Panc1 (cell line): ENCODE measurements around the gene ANO6. TPM values are rescaled to one million over a fixed set of nuclear protein-coding genes. Genes with fewer than 3 reads are reported as not detected.

Experiments used
- ATAC-seq: fragments of 200-7000 bp; cut with Tn5 transposase; 2 replicates; pipeline ENCODE4 v1.9.1; 2020; ENCODE audit warnings: mild to moderate bottlenecking, moderate library complexity
- BruUV-seq: library from RNA; stranded (reverse); fragments of 400-500 nt; replicated peaks from 2 replicates; lab custom pipeline; 2021; lab: Mats Ljungman, UMichigan
- CTCF ChIA-PET: fragments of 300-600 bp; sonication (Branson Sonifier 250); formaldehyde crosslinking; loops from one replicate; lab custom pipeline; 2022; ENCODE audit warnings: antibody characterized with exemption; lab: Charles Lee
- POLR2A ChIA-PET: fragments of 300-600 bp; sonication (Branson Sonifier 250); formaldehyde crosslinking; loops from one replicate; lab custom pipeline; 2022; ENCODE audit warnings: antibody characterized with exemption; lab: Charles Lee
- DNase-seq: peaks from one replicate; pipeline ENCODE4 v3.0.0-alpha.2; 2010; ENCODE audit warnings: low read depth, low spot score
- H3K27ac ChIP-seq: 2 replicates; pipeline ENCODE4 v1.5.1; 2011; ENCODE audit warnings: mild to moderate bottlenecking, low read length, inconsistent platforms
- H3K27me3 ChIP-seq: fragments of 200-500 bp; sonication (Bioruptor generic); 2 replicates; pipeline ENCODE4 v1.6.0; 2014; ENCODE audit warnings: low read length, inconsistent platforms; ENCODE audit not compliant: control insufficient read depth, insufficient read depth
- H3K36me3 ChIP-seq: fragments of 200-500 bp; sonication (Bioruptor generic); 2 replicates; pipeline ENCODE4 v1.5.1; 2014; ENCODE audit warnings: inconsistent platforms, mild to moderate bottlenecking, low read length, moderate library complexity; ENCODE audit not compliant: control insufficient read depth, insufficient read depth
- H3K4me1 ChIP-seq: 2 replicates; pipeline ENCODE4 v1.5.1; 2011; ENCODE audit warnings: inconsistent platforms, mild to moderate bottlenecking, low read length, moderate library complexity; ENCODE audit not compliant: control insufficient read depth, insufficient read depth
- H3K4me3 ChIP-seq, 2 experiments: 2 replicates each; pipeline ENCODE4 v1.5.1; 2011 to 2012; ENCODE audit warnings: low read depth in 2 of 2, low read length in 2 of 2, mild to moderate bottlenecking in 2 of 2, inconsistent platforms in 1 of 2, moderate library complexity in 1 of 2
- H3K9me3 ChIP-seq: fragments of 200-500 bp; sonication (Bioruptor generic); 2 replicates; pipeline ENCODE4 v1.5.1; 2014; ENCODE audit warnings: low read depth, mild to moderate bottlenecking, inconsistent platforms, low read length, moderate library complexity; ENCODE audit not compliant: control insufficient read depth, insufficient read depth
- CTCF ChIP-seq: fragments of 450-650 bp; IDR thresholded peaks from 2 replicates; pipeline ENCODE4 v1.5.1; 2017; ENCODE audit warnings: mild to moderate bottlenecking
- POLR2AphosphoS5 ChIP-seq: IDR thresholded peaks from 2 replicates; pipeline ENCODE4 v1.6.1; 2012; ENCODE audit warnings: mild to moderate bottlenecking, low read depth, low read length, moderate library complexity
- REST ChIP-seq, 2 experiments: IDR thresholded peaks; 2 replicates each; pipeline ENCODE4 v1.6.1; 2011 to 2012; ENCODE audit warnings: low read depth in 2 of 2, control low read depth in 1 of 2, low read length in 1 of 2, mild to moderate bottlenecking in 1 of 2, moderate library complexity in 1 of 2; ENCODE audit not compliant: insufficient read depth in 1 of 2
- SIN3A ChIP-seq: IDR thresholded peaks from 2 replicates; pipeline ENCODE4 v1.6.1; 2012; ENCODE audit warnings: low read depth, mild to moderate bottlenecking, low read length, moderate library complexity, borderline replicate concordance; ENCODE audit not compliant: insufficient read depth
- TCF7L2 ChIP-seq: IDR thresholded peaks from 2 replicates; pipeline ENCODE4 v1.6.1; 2011; ENCODE audit warnings: mild to moderate bottlenecking, low read depth, low read length, inconsistent platforms
- in situ Hi-C: cut with HindIII; loops from 2 replicates; pipeline ENCODE4 v1.10.0; 2016; ENCODE audit warnings: low sequenced_read_pairs, low pct_unique_long_range_greater_than_20kb
- intact Hi-C: fragments of 100-400 bp; cut with micrococcal nuclease; formaldehyde crosslinking; loops from one replicate; pipeline ENCODE4 v1.10.0; 2022; ENCODE audit not compliant: unreplicated experiment
- total RNA-seq: library from RNA; stranded (reverse); gene quantifications from one replicate; pipeline ENCODE4 v1.2.1, GENCODE V29; 2021; ENCODE audit not compliant: unreplicated experiment

ANO6 gene
- total RNA-seq, 1 experiment from 2014 or later, result 120 TPM

GRCh38 chr12:45435945-45436710 lies 220.2 kb downstream of the ANO6 start:
- ChIA-PET CTCF (no interaction called here), POLR2A (no interaction called here)
- no peaks in the 10 kb centered on the region for H3K27me3 ChIP-seq
- DNase-seq, result no peak
- in situ Hi-C loops, result no loop called here
- no TSS peak for BruUV-seq
- H3K9me3 ChIP-seq, result no peaks in the 10 kb centered on the region
- H3K36me3 ChIP-seq, result no peaks in the 10 kb centered on the region
- no peak for TF ChIP-seq CTCF
- no peak for TF ChIP-seq SIN3A
- TF ChIP-seq REST (IDR thresholded peaks at IDR 0.05; ENCODE audit: insufficient read depth in 1 of 2, low read depth in 2 of 2, low read length in 1 of 2), result no peak
- TF ChIP-seq TCF7L2, result no peak
- TF ChIP-seq POLR2AphosphoS5, result no peak
- no peak overlapping the region for H3K27ac ChIP-seq
- ATAC-seq, result peak; percentile 57; the same call in 1 of the 2 replicates
- intact Hi-C loops, result no loop called here
- H3K4me1 ChIP-seq, result no peaks in the 10 kb centered on the region
- H3K4me3 ChIP-seq, result no peak overlapping the region

- intact Hi-C loops, result no loop called here
- in situ Hi-C loops, result no loop called here
- no TSS peak for BruUV-seq
- no peaks in the 10 kb centered on the region for H3K36me3 ChIP-seq
- ChIA-PET CTCF (no interaction called here), POLR2A (no interaction called here)
- DNase-seq (no peak), ATAC-seq (no peak)
- TF ChIP-seq CTCF (no peak), TCF7L2 (no peak), POLR2AphosphoS5 (no peak), REST (IDR thresholded peaks at IDR 0.05; ENCODE audit: insufficient read depth in 1 of 2, low read depth in 2 of 2, low read length in 1 of 2) (no peak), SIN3A (no peak)
- no peak overlapping the region for H3K4me3 ChIP-seq
- H3K27ac ChIP-seq, result no peak overlapping the region
- no peaks in the 10 kb centered on the region for H3K27me3 ChIP-seq
- no peaks in the 10 kb centered on the region for H3K9me3 ChIP-seq
- no peaks in the 10 kb centered on the region for H3K4me1 ChIP-seq
Measured at GRCh38 chr12:45439039-45439438, 223.1 kb downstream of the ANO6 start.
